NOMO-1 treated with dmso at 0.1 percent for 144 hours (cell line): Measurements from ENCODE around the gene ARPP21.

ENCODE experiments used
- DNase-seq: peaks from one replicate; lab custom pipeline; 2025; ENCODE audit not compliant: unreplicated experiment; lab: John Stamatoyannopoulos, UW

Gene ARPP21

DNA sequence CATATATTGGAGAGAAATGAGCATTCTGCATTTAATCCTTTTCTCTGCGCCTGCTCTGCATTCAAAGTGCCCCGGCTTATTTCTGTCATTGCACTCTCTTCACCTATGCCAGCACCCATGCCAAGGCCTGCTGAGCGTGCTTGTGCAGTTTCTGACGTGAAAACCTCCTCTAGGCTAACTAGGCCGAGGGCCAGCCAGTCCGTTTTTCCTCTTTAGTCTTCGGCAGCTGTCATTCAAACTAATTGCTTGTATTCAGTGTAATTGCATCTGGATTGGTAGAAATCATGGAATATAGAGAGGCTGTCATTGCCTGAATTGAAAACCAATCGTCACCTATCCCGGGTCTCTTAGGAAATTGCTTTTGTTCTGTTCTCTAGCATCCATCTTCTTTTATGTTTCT, 94.0 kb downstream of the ARPP21 start:
- no peak for DNase-seq

DNA sequence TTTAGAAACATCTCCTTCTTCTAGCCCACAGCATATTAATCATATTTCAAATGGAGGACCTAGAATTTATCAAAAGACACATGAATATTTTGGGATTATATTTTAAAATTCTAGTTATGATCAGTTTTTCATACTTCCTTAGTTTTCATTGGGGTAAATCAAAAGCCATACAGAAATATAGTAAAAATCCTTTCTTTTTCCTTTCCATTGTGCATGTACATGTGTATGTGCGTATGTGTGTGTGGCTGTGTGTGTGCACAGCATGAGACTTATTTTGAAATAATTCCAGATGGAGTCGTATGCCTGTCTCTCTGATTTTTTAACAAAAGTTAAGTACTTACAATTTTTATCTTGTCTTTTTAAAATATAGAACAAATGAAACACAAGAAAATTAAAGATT, 94.5 kb downstream of the ARPP21 start:
- DNase-seq: no peak

DNA sequence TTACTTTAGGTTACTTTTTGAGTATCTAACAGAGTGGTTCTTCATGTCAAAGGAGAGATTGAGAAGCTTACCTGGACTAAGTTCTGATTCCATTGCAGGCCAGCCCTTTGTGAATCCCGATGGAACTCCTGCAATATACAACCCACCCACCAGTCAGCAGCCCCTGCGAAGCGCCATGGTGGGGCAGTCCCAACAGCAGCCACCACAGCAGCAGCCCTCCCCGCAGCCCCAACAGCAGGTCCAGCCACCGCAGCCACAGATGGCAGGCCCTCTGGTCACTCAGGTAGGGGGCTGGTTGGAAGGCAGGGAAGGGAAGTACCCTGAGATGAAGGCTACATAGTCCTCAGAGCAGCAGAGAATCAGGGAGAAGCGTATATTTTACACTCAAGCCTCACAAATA, 97.8 kb downstream of the ARPP21 start:
- no peak for DNase-seq

DNA sequence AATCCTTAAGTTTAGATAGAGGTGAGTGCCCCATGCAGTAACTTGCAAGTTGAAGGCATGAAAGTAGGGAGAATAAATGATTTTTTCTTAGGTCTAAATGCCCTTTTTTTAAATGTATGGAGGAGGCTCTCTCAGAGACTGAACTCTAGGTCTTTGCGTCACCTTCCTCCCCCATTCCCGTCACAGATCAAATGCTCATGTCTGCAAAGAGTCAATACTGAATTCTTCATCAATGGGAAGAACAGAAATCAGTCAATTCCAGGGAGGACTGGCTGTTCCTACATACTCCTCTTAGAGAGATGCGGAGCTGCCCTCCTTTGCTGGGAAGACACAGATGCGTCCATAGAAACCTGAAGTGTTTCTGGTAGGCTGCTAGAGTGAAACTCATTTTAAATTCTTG, 98.2 kb downstream of the ARPP21 start:
- no peak for DNase-seq

DNA sequence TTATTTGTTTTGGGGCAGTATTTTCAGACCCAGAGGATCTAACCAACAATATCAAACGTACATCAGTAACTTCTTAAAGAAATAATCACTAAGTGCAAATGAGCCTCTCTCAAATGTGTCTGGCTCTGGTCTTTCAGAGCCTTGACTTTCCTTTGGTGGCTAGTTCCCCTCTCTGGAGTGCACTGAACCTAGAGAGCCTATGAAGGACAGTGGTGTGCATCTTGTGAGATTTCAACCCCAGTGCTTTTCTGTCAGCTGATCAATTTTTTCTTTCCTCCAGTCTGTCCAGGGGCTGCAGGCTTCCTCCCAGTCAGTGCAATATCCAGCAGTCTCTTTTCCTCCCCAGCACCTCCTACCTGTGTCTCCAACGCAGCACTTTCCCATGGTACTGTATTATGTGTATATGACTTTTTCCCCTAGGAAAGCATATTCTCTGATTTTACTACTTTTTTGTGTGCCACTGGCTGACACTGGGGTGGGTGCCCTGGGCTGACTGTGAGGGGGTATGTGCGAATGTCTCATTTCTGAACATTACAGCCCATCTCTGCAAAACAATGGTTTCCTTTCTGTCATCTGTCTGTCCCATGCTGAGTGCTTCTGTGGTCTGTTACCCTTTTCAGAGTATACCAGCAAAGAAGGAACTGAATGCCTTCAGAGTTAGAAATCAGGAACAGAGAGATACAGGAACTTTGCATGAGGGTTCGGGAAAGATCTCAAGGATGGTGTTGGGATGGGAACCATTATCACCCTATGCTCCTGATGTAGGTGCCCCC, 98.8 kb downstream of the ARPP21 start:
- no peak for DNase-seq

DNA sequence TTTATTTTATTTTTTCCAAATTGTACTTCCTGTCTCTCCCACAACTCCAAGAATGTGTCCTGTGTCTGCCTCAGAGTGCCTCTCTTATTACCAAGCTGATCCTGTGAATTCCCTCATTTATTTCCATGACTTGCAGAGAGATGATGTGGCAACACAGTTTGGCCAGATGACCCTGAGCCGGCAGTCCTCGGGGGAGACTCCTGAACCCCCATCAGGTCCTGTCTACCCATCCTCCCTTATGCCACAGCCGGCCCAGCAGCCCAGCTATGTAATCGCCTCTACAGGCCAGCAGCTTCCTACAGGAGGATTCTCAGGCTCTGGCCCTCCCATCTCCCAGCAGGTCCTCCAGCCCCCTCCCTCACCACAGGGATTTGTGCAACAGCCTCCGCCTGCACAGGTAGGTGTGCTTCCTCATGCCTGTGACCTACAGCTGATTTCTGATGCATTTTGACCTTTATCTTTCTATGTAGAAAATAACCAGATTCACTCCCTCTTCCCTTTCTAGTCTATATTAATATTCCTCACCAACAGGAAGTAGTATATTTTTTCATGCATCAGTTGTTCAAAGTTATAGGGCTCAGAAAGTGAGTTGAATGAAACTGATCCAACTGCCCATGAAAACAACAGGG, 100.0 kb downstream of the ARPP21 start:
- DNase-seq: no peak

GRCh38 chr3:35739964-35740527, 100.7 kb downstream of the ARPP21 start:
- no peak for DNase-seq

GRCh38 chr3:35743218-35743617, 103.9 kb downstream of the ARPP21 start:
- DNase-seq: no peak

DNA sequence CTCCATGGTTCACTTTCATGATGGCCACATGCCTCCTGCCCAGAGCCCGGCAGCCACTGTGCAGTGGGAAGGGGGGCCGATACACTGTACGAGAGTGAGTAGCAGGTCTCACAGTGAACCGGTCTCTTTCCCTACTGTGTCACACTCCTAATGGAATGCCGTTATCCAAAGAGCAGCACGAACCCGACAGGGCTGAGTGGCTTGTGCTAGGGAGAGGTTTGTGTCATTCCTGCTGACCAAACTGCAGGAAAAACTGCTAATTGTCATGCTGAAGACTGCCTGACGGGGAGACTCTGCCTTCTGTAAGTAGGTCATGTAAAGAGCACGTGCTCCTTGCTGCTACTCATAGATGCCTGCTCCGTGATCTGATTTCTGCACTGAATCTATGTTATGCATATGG, 105.1 kb downstream of the ARPP21 start:
- DNase-seq: no peak

DNA sequence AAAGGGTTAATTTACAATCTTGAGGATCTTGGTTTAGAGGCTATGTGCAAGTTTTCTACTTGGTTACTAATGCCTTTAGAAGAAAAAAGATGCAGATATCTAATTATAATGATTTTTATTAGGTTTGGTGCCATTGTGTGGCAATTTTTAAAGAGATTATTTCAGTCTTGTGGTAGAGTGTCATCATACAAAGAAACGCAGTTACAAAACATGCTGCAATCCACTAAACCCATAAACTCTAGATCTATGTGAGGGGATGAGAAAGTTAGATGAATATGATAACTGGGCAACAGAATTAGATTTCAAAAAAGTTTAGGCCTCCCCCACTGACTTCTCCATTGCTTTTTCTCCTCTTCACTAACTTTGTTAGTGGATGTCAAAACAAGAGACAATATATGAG, 106.0 kb downstream of the ARPP21 start:
- peak; percentile 52 for DNase-seq

GRCh38 chr3:35745802-35746484, 106.6 kb downstream of the ARPP21 start:
- peak; percentile 85 for DNase-seq

DNA sequence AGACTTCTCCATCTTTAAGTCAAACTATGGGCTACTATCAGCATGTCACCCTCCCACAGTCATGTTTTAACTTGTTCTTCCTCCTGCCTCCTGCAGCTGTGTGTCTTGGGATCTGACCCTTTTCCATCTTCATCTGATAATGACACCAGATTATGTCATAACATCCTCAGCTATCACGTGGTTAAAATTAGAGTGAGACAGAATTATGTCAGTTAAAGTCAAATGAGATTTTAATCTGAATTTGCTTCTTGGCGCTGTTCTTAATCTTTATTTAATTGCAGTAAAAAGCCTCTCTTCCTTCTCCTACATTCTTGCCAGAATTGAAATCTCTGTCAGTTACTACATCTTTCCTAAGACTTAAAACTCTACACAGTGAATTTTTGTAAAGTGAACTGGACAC, 107.2 kb downstream of the ARPP21 start:
- DNase-seq: no peak

DNA sequence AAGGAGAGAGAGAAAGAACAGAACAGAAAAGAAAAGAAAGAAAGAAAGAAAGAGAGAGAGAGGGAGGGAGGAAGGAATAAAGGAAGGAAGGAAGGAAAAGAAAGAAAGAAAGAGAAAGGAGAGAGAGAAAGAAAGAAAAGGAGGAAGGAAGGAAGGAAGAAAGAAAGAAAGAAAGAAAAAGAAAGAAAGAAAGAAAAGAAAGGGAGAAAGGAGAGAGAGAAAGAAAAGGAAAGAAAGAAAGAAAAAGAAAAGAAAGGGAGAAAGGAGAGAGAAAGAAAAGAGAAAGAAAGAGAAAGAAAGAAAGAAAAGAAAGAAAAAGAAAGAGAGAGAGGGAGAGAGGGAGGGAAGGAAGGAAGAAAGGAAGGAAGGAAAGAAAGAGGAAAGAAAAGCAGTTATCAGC, 108.8 kb downstream of the ARPP21 start:
- no peak for DNase-seq

- DNase-seq: no peak
These were observed 111.9 kb downstream of the ARPP21 start for GRCh38 chr3:35751207-35751606.

- no peak for DNase-seq
These were observed 118.8 kb downstream of the ARPP21 start for GRCh38 chr3:35757991-35758757.

- DNase-seq: no peak
These were observed 120.8 kb downstream of the ARPP21 start for GRCh38 chr3:35760146-35760545.

GRCh38 chr3:35761311-35761710, 122.0 kb downstream of the ARPP21 start:
- DNase-seq: no peak

DNA sequence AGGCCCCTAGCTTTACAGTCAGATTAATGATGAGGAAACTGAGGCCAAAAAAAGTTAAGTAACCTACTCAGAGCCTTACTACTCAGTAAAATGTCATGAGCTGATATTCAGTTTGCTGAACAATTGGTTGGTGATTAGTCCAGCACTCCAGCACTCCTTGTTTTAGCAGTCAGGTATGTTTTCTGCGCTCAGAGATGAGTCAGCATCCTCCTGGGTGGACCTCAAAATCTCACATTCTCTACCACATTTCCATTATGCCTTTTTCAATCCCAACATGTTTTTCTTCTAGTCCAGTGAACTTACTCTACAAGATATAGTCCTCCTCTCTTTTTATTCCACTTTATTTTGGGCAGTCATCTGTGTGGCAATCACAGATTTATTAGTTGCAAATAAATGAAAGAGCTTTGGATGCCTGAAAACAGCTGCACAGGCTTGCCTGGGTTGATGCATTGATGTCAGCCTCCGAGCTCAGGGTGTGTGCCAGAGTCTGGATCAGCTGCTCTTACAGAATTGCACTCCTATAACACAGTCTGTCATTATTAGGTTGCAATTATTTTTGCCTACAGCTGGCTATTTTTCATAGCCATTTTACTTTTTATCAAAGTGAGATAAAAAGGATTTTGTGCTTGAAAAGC, 133.2 kb downstream of the ARPP21 start:
- DNase-seq: no peak

DNA sequence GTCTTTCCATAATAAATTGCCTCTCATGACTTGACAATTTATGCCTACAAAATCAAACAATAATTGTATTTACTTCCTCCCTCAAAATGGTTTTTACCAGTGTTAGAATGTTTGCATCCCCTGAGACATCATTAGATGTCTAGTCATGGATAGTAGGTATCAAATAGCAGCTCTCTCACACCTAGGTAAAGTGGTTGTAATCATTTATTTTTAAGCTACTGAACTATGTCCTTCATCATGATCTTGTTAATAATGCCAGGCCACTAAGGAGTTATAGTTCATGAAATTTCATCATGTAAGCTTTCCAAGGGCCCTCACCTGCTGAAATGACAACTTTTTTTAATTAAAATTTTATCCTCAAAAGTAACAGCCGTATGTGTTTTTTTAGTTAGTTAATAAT, 134.1 kb downstream of the ARPP21 start:
- no peak for DNase-seq

- DNase-seq: no peak
These were observed 137.0 kb downstream of the ARPP21 start for GRCh38 chr3:35776346-35776745.

DNA sequence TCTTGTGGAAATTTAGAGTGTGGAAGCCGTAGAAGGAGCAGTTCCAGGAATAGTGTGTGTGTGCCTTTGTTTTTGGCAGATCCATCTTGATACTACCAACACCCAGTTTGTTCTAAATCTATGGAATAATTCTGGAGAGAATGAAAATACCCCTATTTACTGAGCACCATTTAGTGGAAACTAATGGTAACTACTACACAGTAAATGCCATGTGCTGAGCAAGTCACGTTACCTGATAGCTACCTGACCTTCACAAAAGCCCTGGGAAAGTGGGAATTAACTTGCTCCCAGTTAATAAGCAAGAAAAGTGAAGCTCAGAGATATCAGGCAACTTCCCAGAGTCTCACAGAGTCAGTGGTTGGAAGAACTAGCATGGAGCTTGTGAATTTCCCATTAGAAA, 137.7 kb downstream of the ARPP21 start:
- no peak for DNase-seq
